ENCODE measurements around the gene SAP25. TPM values are rescaled to one million over a fixed set of nuclear protein-coding genes. Genes with fewer than 3 reads are reported as not detected.

The SAP25 gene
- total RNA-seq, 2 donors from 2014 or later = 0.81 to 1.1 TPM

DNA sequence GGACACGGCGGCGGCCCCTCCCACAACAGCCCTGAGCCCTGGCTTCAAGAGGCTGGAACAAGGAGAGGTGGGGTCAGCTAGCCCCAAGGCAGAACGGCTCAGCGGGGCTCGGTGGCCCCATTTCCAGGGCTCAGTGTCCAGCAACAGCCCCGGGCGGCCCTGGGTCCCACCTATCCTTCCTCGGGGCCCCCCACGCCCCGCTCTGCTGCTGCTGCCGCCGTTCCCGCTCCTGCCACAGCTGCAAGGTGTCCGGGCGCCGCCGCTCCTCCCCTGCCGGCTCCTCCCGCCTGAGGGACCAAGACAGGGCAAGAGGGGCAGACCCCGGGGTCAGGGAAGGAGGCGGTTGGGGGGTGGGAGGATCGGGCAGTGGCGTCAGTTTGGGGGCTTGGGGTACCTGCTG lies 3.4 kb upstream of the SAP25 start:
- TF ChIP-seq, protein P1, sequence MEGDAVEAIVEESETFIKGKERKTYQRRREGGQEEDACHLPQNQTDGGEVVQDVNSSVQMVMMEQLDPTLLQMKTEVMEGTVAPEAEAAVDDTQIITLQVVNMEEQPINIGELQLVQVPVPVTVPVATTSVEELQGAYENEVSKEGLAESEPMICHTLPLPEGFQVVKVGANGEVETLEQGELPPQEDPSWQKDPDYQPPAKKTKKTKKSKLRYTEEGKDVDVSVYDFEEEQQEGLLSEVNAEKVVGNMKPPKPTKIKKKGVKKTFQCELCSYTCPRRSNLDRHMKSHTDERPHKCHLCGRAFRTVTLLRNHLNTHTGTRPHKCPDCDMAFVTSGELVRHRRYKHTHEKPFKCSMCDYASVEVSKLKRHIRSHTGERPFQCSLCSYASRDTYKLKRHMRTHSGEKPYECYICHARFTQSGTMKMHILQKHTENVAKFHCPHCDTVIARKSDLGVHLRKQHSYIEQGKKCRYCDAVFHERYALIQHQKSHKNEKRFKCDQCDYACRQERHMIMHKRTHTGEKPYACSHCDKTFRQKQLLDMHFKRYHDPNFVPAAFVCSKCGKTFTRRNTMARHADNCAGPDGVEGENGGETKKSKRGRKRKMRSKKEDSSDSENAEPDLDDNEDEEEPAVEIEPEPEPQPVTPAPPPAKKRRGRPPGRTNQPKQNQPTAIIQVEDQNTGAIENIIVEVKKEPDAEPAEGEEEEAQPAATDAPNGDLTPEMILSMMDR (IDR thresholded peaks at IDR 0.05) = no peak
- DNase-seq (ENCODE audit: low spot score) (no peak), ATAC-seq (ENCODE audit: insufficient number of reproducible peaks, low FRiP score, low read depth) (no peak)
- Histone ChIP-seq H3K27ac (no peak overlapping the region), H3K4me3 (no peak overlapping the region), H3K4me1 (ENCODE audit: control insufficient read depth in 1 of 2, low read depth in 2 of 2) (no peaks in the 10 kb centered on the region), H3K27me3 (replicated peaks; ENCODE audit: insufficient read depth) (no peaks in the 10 kb centered on the region), H3K36me3 (peaks cover 66% of the 10 kb centered on the region), H3K9me3 (no peaks in the 10 kb centered on the region)

DNA sequence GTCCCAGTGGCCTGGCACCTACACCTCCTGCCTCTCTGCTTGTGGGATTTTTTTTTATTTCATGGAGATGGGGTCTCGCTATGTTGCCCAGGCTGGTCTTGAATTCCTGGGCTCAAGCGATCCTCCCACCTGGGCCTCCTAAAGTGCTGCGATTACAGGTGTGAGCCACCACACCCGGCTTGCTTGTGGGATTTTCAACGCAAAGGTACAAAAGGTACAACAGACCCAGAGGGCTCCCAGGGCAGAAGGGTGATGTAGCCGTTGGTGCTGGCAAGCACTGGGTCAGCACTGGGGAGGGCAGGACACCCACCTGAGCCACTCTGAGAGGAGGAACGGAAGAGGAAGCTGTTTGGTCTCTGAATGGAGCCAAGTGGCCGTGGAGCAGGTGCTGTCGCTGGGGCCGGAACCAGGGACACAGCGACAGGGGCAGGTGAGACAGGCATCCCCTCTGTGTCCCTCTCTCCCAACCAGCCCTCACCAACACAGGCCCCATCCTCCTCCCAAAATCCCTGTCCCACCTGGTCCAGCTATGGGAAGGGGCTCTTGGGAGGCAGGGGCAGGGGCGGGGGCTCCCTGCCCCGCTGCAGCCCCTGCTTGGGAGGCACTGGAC lies 2.8 kb upstream of the SAP25 start:
- H3K4me1 ChIP-seq (ENCODE audit: control insufficient read depth in 1 of 2, low read depth in 2 of 2) = no peaks in the 10 kb centered on the region
- DNase-seq (ENCODE audit: low spot score) (no peak), ATAC-seq (ENCODE audit: insufficient number of reproducible peaks, low FRiP score, low read depth) (no peak)
- H3K36me3 ChIP-seq = peaks cover 62% of the 10 kb centered on the region
- H3K27me3 ChIP-seq (replicated peaks; ENCODE audit: insufficient read depth) = no peaks in the 10 kb centered on the region
- TF ChIP-seq, protein P1 (IDR thresholded peaks at IDR 0.05) = no peak
- no peak overlapping the region for H3K27ac ChIP-seq
- H3K4me3 ChIP-seq = no peak overlapping the region
- H3K9me3 ChIP-seq = no peaks in the 10 kb centered on the region

DNA sequence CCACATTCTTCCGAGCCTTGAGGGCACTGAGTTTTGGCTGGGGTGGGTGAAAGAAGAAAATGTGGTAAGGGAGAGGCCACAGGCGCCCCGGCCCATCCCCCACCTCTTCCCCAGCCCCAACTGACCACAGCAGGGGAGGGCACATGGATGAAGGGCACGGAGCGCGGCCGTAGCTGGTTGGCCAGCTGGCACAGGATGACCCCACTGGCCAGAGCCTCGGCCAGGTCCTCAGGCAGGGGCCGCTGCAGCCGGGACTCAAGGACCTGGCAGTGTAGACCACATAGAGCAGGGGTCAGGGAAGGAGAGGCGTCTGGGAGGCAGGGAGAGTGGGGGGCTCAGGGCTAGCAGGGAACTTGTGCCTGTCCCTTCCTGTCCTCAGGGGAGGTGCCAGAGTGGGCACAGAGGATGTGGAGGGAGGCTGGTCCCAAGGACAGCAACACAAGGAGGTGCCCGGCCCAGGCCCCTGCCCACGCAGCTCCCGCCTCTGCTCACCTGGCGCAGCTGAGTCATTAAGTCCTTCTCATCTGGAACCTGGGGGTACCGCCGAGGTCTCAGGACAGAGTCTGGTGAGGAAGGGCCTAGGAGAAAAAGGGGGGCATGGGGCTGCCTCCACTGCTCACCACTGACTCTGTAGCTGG lies 2.2 kb upstream of the SAP25 start:
- ATAC-seq (ENCODE audit: insufficient number of reproducible peaks, low FRiP score, low read depth) = no peak
- Histone ChIP-seq H3K36me3 (peaks cover 56% of the 10 kb centered on the region), H3K27ac (no peak overlapping the region), H3K4me3 (no peak overlapping the region), H3K9me3 (no peaks in the 10 kb centered on the region), H3K4me1 (ENCODE audit: control insufficient read depth in 1 of 2, low read depth in 2 of 2) (no peaks in the 10 kb centered on the region), H3K27me3 (replicated peaks; ENCODE audit: insufficient read depth) (no peaks in the 10 kb centered on the region)
- DNase-seq (ENCODE audit: low spot score) = no peak
- TF ChIP-seq, protein P1 (IDR thresholded peaks at IDR 0.05) = no peak

DNA sequence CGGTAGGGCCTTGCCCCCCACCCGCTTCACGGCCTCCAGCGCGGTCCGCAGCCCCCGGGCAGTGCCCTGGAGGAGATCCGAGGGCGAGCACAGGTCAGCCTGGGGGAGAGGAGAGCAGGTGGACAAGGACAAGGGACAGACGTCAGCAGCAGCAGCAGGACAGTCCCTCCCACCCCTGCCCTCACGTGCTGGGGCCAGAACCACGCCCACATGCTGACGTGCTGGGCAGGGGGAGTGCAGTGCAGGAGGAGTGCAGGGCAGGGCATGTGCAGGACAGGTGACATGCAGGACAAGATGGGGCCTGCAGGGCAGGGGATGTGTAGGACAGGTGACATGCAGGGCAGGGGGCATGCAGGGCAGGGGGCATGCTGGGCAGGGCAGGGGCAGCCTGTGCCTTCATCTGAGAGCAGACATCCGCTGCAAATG lies 1.5 kb upstream of the SAP25 start:
- H3K27ac ChIP-seq = no peak overlapping the region
- H3K36me3 ChIP-seq = peaks cover 53% of the 10 kb centered on the region
- no peak for ATAC-seq (ENCODE audit: insufficient number of reproducible peaks, low FRiP score, low read depth)
- H3K9me3 ChIP-seq = no peaks in the 10 kb centered on the region
- TF ChIP-seq, protein P1 (IDR thresholded peaks at IDR 0.05) = no peak
- H3K27me3 ChIP-seq (replicated peaks; ENCODE audit: insufficient read depth) = no peaks in the 10 kb centered on the region
- H3K4me3 ChIP-seq = no peak overlapping the region
- DNase-seq (ENCODE audit: low spot score) = no peak
- H3K4me1 ChIP-seq (ENCODE audit: control insufficient read depth in 1 of 2, low read depth in 2 of 2) = peaks cover 1 to 4% of the 10 kb centered on the region in 2 donors

DNA sequence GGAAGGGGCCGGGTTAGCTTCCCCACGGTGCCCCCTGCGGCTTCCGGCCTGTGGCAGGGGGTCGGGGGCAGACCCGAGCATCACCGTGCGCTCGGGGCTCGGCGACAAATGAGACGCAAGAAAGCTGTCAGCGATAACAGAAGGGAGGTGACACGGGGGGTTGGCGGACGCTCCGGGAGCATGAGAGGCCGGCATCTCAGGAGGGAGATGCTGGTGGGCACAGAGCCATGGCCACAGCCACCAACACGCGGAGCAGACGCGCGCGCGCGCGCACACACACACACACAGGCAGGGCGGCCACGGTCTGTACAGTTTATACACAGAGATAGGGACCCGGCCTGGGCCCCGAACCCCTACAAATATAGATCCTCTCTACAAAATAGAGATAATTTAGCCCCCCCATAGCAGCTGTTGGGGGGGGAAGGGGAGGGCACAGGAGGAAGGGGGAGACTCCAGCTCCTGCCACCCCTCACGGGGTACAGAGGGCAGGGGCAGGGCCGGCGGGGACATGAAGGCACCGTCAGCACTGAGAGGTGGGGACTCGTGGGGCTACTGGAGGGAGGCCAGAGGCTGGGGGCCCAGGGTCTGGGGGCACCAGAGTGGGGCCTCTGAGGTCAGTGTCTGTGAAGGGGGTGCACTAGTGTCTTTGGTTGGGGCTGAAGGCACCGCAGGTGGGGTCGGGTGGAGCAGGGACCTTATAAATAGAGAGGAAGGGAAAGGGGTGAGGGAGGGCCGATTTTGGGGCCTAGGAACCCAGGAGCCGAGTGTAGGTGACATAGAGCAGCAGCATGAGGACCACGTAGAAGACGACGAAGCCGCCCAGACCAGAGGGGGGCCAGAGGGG lies 884 bp upstream of the SAP25 start:
- Histone ChIP-seq H3K9me3 (no peaks in the 10 kb centered on the region), H3K4me1 (ENCODE audit: control insufficient read depth in 1 of 2, low read depth in 2 of 2) (peaks cover 8 to 10% of the 10 kb centered on the region in 2 donors), H3K4me3 (no peak overlapping the region), H3K27me3 (replicated peaks; ENCODE audit: insufficient read depth) (no peaks in the 10 kb centered on the region), H3K36me3 (peaks cover 48% of the 10 kb centered on the region), H3K27ac (no peak overlapping the region)
- DNase-seq (ENCODE audit: low spot score) (no peak), ATAC-seq (ENCODE audit: insufficient number of reproducible peaks, low FRiP score, low read depth) (no peak)
- TF ChIP-seq, protein P1 (IDR thresholded peaks at IDR 0.05) = no peak
